ENCODE results near the gene PARVG.

PARVG gene

GRCh38 chr22:44245438-44245837, 64.7 kb downstream of the PARVG start:
- DNase-seq (ENCODE audit: low read depth), result no peak

- DNase-seq (ENCODE audit: low read depth), result no peak
Measured at GRCh38 chr22:44245867-44246266, 65.1 kb downstream of the PARVG start.

GRCh38 chr22:44246615-44247326, 66.0 kb downstream of the PARVG start:
- no peak for DNase-seq (ENCODE audit: low read depth)

- no peak for DNase-seq (ENCODE audit: low read depth)
Measured at GRCh38 chr22:44247346-44247745, 66.6 kb downstream of the PARVG start.

- no peak for DNase-seq (ENCODE audit: low read depth)
Measured at GRCh38 chr22:44247923-44248892, 67.5 kb downstream of the PARVG start.

GRCh38 chr22:44248926-44249325, 68.2 kb downstream of the PARVG start:
- no peak for DNase-seq (ENCODE audit: low read depth)

GRCh38 chr22:44249376-44250147, 68.8 kb downstream of the PARVG start:
- DNase-seq (ENCODE audit: low read depth), result no peak

- DNase-seq (ENCODE audit: low read depth), result no peak
Measured at GRCh38 chr22:44254811-44255210, 74.1 kb downstream of the PARVG start.

- no peak for DNase-seq (ENCODE audit: low read depth)
Measured at GRCh38 chr22:44256085-44256484, 75.4 kb downstream of the PARVG start.

- no peak for DNase-seq (ENCODE audit: low read depth)
Measured at GRCh38 chr22:44256556-44257485, 76.1 kb downstream of the PARVG start.
